ENCODE measurements around the gene BMP3.

DNA sequence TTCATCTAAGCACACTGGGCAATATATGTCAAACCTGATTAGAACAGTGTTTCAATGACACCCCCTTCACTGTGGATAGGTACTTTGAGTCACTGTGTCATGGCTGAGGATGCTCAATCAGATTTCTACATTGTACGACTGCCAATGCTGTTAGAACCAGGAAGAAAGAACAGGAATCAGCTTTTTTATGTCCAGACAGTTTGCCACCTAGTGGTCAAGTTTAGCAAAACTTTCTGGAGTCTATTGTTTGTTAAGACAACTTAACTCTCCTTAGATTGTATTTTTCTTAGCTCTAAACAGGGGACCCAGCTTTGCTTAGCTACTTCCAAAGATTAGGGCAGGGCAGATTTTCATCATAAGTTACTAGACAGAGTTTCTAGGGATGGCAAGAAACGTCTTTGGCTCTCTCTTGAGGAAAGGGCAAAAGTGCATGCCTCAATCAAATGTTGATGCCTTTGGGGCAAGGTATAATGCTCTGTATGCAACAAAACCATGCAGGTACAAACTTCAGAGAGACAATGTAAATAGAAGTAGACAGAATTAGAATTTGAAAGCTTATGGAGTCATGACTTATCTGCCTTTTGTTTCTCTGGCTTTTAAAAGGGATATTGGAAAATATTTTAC lies 40.5 kb upstream of the BMP3 start:
- TF ChIP-seq, protein P1, sequence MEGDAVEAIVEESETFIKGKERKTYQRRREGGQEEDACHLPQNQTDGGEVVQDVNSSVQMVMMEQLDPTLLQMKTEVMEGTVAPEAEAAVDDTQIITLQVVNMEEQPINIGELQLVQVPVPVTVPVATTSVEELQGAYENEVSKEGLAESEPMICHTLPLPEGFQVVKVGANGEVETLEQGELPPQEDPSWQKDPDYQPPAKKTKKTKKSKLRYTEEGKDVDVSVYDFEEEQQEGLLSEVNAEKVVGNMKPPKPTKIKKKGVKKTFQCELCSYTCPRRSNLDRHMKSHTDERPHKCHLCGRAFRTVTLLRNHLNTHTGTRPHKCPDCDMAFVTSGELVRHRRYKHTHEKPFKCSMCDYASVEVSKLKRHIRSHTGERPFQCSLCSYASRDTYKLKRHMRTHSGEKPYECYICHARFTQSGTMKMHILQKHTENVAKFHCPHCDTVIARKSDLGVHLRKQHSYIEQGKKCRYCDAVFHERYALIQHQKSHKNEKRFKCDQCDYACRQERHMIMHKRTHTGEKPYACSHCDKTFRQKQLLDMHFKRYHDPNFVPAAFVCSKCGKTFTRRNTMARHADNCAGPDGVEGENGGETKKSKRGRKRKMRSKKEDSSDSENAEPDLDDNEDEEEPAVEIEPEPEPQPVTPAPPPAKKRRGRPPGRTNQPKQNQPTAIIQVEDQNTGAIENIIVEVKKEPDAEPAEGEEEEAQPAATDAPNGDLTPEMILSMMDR (IDR thresholded peaks at IDR 0.05; ENCODE audit: insufficient read depth, low read depth, low read length) = peak; percentile 73
- TF ChIP-seq EZH2 (IDR thresholded peaks at IDR 0.05; ENCODE audit: insufficient read depth, low read length) = no peak

Measured in astrocyte (in vitro differentiated cells and primary cell).